Fibroblast of villous mesenchyme (primary cell): Measurements from ENCODE around the gene TPD52L1. TPM values are rescaled to one million over a fixed set of nuclear protein-coding genes. Genes with fewer than 3 reads are reported as not detected.

Experiments
- DNase-seq: peaks from one replicate; pipeline ENCODE4 v3.0.0-alpha.2; 2010; ENCODE audit warnings: low read depth
- H3K4me3 ChIP-seq: 2 replicates; pipeline ENCODE4 v1.5.1; 2011; ENCODE audit warnings: low read depth, mild to moderate bottlenecking, low read length
- total RNA-seq: library from RNA; depleted of rRNA; stranded (reverse); fragments of >200 nt; gene quantifications from 2 replicates; pipeline ENCODE4 v1.2.3, GENCODE V29; 2012
- TF ChIP-seq, protein P1 (sequence below): IDR thresholded peaks from 2 replicates; pipeline ENCODE4 v1.5.1; 2012; ENCODE audit warnings: low read depth, mild to moderate bottlenecking, low read length; ENCODE audit not compliant: insufficient read depth

TPD52L1 gene
- total RNA-seq, 1 donor, result 9.9 TPM

GRCh38 chr6:125307964-125308615 is 154.5 kb downstream of the TPD52L1 start:
- TF ChIP-seq, protein P1, sequence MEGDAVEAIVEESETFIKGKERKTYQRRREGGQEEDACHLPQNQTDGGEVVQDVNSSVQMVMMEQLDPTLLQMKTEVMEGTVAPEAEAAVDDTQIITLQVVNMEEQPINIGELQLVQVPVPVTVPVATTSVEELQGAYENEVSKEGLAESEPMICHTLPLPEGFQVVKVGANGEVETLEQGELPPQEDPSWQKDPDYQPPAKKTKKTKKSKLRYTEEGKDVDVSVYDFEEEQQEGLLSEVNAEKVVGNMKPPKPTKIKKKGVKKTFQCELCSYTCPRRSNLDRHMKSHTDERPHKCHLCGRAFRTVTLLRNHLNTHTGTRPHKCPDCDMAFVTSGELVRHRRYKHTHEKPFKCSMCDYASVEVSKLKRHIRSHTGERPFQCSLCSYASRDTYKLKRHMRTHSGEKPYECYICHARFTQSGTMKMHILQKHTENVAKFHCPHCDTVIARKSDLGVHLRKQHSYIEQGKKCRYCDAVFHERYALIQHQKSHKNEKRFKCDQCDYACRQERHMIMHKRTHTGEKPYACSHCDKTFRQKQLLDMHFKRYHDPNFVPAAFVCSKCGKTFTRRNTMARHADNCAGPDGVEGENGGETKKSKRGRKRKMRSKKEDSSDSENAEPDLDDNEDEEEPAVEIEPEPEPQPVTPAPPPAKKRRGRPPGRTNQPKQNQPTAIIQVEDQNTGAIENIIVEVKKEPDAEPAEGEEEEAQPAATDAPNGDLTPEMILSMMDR, result no peak
- DNase-seq, result peak; percentile 51
- H3K4me3 ChIP-seq, result no peak overlapping the region

- TF ChIP-seq, protein P1, result peak; percentile 79
- no peak overlapping the region for H3K4me3 ChIP-seq
- peak; percentile 66 for DNase-seq
Observed at GRCh38 chr6:125310994-125311649, 157.5 kb downstream of the TPD52L1 start.

- H3K4me3 ChIP-seq, result no peak overlapping the region
- TF ChIP-seq, protein P1, result no peak
- DNase-seq, result no peak
Observed at GRCh38 chr6:125312478-125312877, 158.9 kb downstream of the TPD52L1 start.

- H3K4me3 ChIP-seq, result no peak overlapping the region
- TF ChIP-seq, protein P1, result no peak
- DNase-seq, result no peak
Observed at GRCh38 chr6:125312950-125313349, 159.4 kb downstream of the TPD52L1 start.

Other genes starting within 250 kb of the TPD52L1 start
- 24.5 and 25.5 TPM in 2 replicates for gene RNF217, start 191.3 kb upstream of the TPD52L1 start, total RNA-seq
- 65.4 and 70.0 TPM in 2 replicates for gene HDDC2, start 148.2 kb downstream of the TPD52L1 start, total RNA-seq